ENCODE results near the gene ACIN1. TPM values are rescaled to one million over a fixed set of nuclear protein-coding genes. Genes with fewer than 3 reads are reported as not detected.
A peak's percentile ranks its signal among the peaks of the same experiment; 100 is the strongest.

The ACIN1 gene
- total and polyA plus RNA-seq, 2 of the 8 experiments (the other 6 are each of a cell fraction or from before 2014, with no cell fraction given) = 132 to 233 TPM

GRCh38 chr14:23093526-23093925, 1.4 kb downstream of the ACIN1 start:
- Histone ChIP-seq H3K14ac (ENCODE audit: insufficient read length) (no peak overlapping the region), H2BK5ac (ENCODE audit: low read depth, low read length) (no peak overlapping the region), H4K5ac (ENCODE audit: insufficient read length, low read depth, low read length) (no peak overlapping the region), H3K27me3 (replicated peaks in 1 of 4; ENCODE audit: control insufficient read depth in 3 of 4, extremely low read depth in 1 of 4, insufficient read depth in 3 of 4, low read length in 3 of 4) (no peaks in the 10 kb centered on the region), H2AK5ac (ENCODE audit: low read depth, low read length) (no peak overlapping the region), H2BK15ac (ENCODE audit: low read length) (no peak overlapping the region), H3K18ac (ENCODE audit: extremely low read depth, low read length) (no peak overlapping the region), H4K8ac (ENCODE audit: extremely low read depth, insufficient read depth, low read length) (no peak overlapping the region), H2AFZ (ENCODE audit: low read length) (no peak overlapping the region), H3K23me2 (ENCODE audit: low read depth, low read length) (peaks cover 5% of the 10 kb centered on the region; the same call in 1 of the 2 replicates), H3K9me3 (ENCODE audit: insufficient read depth in 2 of 2, low read depth in 1 of 2, low read length in 1 of 2) (no peaks in the 10 kb centered on the region), H2BK12ac (ENCODE audit: low read depth, low read length) (no peak overlapping the region), H3K23ac (ENCODE audit: insufficient read length) (no peak overlapping the region), H3K79me2 (ENCODE audit: control insufficient read depth in 1 of 2, insufficient read depth in 2 of 2, low read length in 2 of 2) (peaks cover 19 to 70% of the 10 kb centered on the region in 2 experiments), H3K56ac (replicated peaks; ENCODE audit: insufficient read length, low read depth, low read length) (no peak overlapping the region), H3K79me1 (ENCODE audit: low read depth, low read length) (peaks cover 12% of the 10 kb centered on the region), H4K20me1 (replicated peaks in 1 of 2; ENCODE audit: control insufficient read depth in 1 of 2, insufficient read depth in 2 of 2, low read length in 2 of 2) (peaks cover 9 to 11% of the 10 kb centered on the region in 2 experiments), H3K4me3 (ENCODE audit: extremely low read depth in 1 of 4, insufficient read depth in 2 of 4, low read depth in 3 of 4, low read length in 4 of 4) (peak overlapping the region; percentile 92 to 97 (median 96); a peak in 7 of 8 replicates), H3K4ac (replicated peaks; ENCODE audit: insufficient read length, low read depth, low read length) (no peak overlapping the region), H3K4me1 (replicated peaks in 1 of 4; ENCODE audit: control insufficient read depth in 3 of 4, insufficient read depth in 4 of 4, low read length in 3 of 4) (no peaks in the 10 kb centered on the region; a peak in 3 of 7 replicates), H3K27ac (ENCODE audit: low read depth, low read length) (no peak overlapping the region), H4K91ac (replicated peaks; ENCODE audit: insufficient read length, low read length) (no peak overlapping the region), H3K9ac (replicated peaks in 1 of 4; ENCODE audit: extremely low read depth in 1 of 4, low read depth in 3 of 4, low read length in 3 of 4) (no peak overlapping the region), H3K4me2 (ENCODE audit: insufficient read depth in 1 of 2, low read depth in 2 of 2, low read length in 2 of 2) (peak overlapping the region; percentile 91 to 92), H2BK20ac (ENCODE audit: low read length) (no peak overlapping the region), H3K36me3 (ENCODE audit: control insufficient read depth in 2 of 4, insufficient read depth in 4 of 4, low read length in 3 of 4) (peaks cover 32 to 55% (median 46%) of the 10 kb centered on the region in 4 experiments), H2BK120ac (replicated peaks; ENCODE audit: low read depth, low read length) (no peak overlapping the region)
- DNase-seq (ENCODE audit: low read depth in 1 of 2, low spot score in 2 of 2) (no peak), FAIRE-seq (no peak)
- WGBS, 2 experiments (ENCODE audit: extremely low coverage in 1 of 2, insufficient coverage in 1 of 2, insufficient read length in 1 of 2, insufficient replicate concordance in 2 of 2, low coverage in 1 of 2, low lambda C conversion rate in 2 of 2, missing lambda C conversion rate in 1 of 2) = 95% methylated on average over 2 of the region's 2 CpGs; no CpG with 5 or more reads in 1 of the 2 experiments
- ChIA-PET POLR2A (ENCODE audit: partially characterized antibody) (interaction anchor here (1.4 to 3.2 kb wide), 11 partner anchors 9 to 174 kb away, joined by 3 to 36 read pairs (median 8); partner anchors contain the start of genes AJUBA and RBM23), CTCF (ENCODE audit: partially characterized antibody) (interaction anchor here (0.7 to 2.9 kb wide), 8 partner anchors 8 to 107 kb away, joined by 3 to 23 read pairs (median 5); no protein-coding TSS in a partner anchor)
- TF ChIP-seq POU5F1 (IDR thresholded peaks at IDR 0.05; ENCODE audit: low read depth, low read length) (no peak), CTCF (IDR thresholded peaks at IDR 0.05; ENCODE audit: control extremely low read depth in 1 of 3, insufficient read depth in 1 of 3, low read depth in 1 of 3, low read length in 3 of 3) (no peak), SIRT6 (IDR thresholded peaks at IDR 0.05; ENCODE audit: low read length) (no peak), JUN (IDR thresholded peaks at IDR 0.05; ENCODE audit: low read depth, low read length) (no peak), CEBPB (IDR thresholded peaks at IDR 0.05; ENCODE audit: low read depth, low read length) (no peak), RFX5 (IDR thresholded peaks at IDR 0.05; ENCODE audit: borderline replicate concordance, low read depth, low read length) (no peak), KDM5A (IDR thresholded peaks at IDR 0.05; ENCODE audit: low read length) (no peak), SRF (IDR thresholded peaks at IDR 0.05; ENCODE audit: low read depth, low read length) (no peak), SIN3A (conservative IDR thresholded peaks at IDR 0.05 in 1 of 2, IDR thresholded peaks at IDR 0.05 in 1 of 2; ENCODE audit: low read depth in 1 of 2, low read length in 2 of 2) (no peak), JUND (IDR thresholded peaks at IDR 0.05; ENCODE audit: low read length) (no peak), BACH1 (IDR thresholded peaks at IDR 0.05; ENCODE audit: low read length) (no peak), HDAC6 (IDR thresholded peaks at IDR 0.05; ENCODE audit: low read depth, low read length) (no peak)
